Endothelial cell of umbilical vein (primary cell): ENCODE data around the gene DLGAP4.

Source experiments
- EZH2 ChIP-seq: IDR thresholded peaks from 2 replicates; pipeline ENCODE4 v1.6.1; 2012; ENCODE audit warnings: borderline replicate concordance, low read depth, mild to moderate bottlenecking, moderate library complexity, low read length, inconsistent platforms; ENCODE audit not compliant: severe bottlenecking
- FOS ChIP-seq: IDR thresholded peaks from 2 replicates; pipeline ENCODE4 v1.6.1; 2011; ENCODE audit warnings: mild to moderate bottlenecking, low read length, moderate library complexity, borderline replicate concordance; ENCODE audit not compliant: insufficient read depth
- MYC ChIP-seq: IDR thresholded peaks from one replicate; pipeline ENCODE4 v1.6.1; 2011; ENCODE audit warnings: mild to moderate bottlenecking, low read depth, low read length
- POLR2A ChIP-seq: IDR thresholded peaks from 2 replicates; pipeline ENCODE4 v1.6.1; 2012; ENCODE audit warnings: low read depth, mild to moderate bottlenecking, control low read depth, low read length
- TF ChIP-seq, protein P1 (sequence below), 2 donors: IDR thresholded peaks; 1 replicate in 1 of 2; 2 replicates in 1 of 2; pipeline ENCODE4 v1.5.1; 2011; ENCODE audit warnings: low read length in 2 of 2, mild to moderate bottlenecking in 2 of 2, moderate library complexity in 2 of 2, control low read depth in 1 of 2, inconsistent platforms in 1 of 2, low read depth in 1 of 2; ENCODE audit not compliant: insufficient read depth in 1 of 2; ENCODE audit errors: extremely low read depth in 1 of 2
- TF ChIP-seq, protein P2 (sequence below): IDR thresholded peaks from 2 replicates; pipeline ENCODE4 v1.6.1; 2011; ENCODE audit not compliant: insufficient read depth, insufficient read length

DNA sequence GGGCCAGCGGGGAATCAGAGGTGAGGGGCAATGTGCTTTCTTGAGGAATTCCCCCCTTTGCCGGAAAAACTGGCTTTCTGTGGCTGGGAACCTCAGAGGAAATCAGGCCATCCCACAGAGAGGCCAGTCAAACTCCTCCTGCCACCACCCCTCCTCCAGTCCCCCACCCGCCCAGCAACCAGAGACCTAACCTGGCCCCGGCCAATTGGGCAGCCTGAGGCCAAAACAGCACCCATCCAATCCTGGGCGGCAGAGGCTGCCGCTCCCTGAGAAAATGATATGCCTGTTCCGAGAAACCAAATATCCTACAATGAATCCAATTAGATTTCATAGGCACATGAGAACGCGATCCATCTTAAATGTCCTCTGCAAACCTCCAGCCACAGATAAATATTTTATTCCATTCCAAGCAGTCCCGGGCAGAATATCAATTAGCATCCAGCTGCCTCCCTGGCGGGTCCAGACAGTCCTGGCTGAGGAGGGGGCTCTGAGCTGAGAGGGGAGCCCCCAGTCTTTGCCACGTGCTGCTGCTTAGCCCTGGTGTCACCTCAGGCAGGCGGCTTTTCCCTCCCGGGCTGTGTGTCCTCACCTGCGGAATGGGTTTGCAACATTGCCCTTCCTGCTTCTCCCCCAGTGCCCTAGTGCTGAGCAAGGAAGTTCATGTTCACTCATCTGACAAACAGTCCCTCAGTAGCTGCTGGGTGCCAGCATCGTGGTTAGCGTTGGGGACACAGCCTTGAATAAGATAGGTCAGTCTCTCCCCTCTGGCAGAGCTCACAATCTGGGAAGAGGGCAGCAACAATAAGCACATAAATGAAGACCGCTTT is 95.0 kb downstream of the DLGAP4 start:
- TF ChIP-seq, protein P1, sequence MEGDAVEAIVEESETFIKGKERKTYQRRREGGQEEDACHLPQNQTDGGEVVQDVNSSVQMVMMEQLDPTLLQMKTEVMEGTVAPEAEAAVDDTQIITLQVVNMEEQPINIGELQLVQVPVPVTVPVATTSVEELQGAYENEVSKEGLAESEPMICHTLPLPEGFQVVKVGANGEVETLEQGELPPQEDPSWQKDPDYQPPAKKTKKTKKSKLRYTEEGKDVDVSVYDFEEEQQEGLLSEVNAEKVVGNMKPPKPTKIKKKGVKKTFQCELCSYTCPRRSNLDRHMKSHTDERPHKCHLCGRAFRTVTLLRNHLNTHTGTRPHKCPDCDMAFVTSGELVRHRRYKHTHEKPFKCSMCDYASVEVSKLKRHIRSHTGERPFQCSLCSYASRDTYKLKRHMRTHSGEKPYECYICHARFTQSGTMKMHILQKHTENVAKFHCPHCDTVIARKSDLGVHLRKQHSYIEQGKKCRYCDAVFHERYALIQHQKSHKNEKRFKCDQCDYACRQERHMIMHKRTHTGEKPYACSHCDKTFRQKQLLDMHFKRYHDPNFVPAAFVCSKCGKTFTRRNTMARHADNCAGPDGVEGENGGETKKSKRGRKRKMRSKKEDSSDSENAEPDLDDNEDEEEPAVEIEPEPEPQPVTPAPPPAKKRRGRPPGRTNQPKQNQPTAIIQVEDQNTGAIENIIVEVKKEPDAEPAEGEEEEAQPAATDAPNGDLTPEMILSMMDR (IDR thresholded peaks at IDR 0.05; ENCODE audit: extremely low read depth in 1 of 2, insufficient read depth in 1 of 2, low read depth in 1 of 2, low read length in 2 of 2) = no peak
- TF ChIP-seq POLR2A (no peak), FOS (no peak), MYC (no peak), EZH2 (no peak)
- TF ChIP-seq, protein P2, sequence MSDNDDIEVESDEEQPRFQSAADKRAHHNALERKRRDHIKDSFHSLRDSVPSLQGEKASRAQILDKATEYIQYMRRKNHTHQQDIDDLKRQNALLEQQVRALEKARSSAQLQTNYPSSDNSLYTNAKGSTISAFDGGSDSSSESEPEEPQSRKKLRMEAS = no peak
